ENCODE data around the gene CPNE6. TPM values are rescaled to one million over a fixed set of nuclear protein-coding genes. Genes with fewer than 3 reads are reported as not detected.

Gene CPNE6
- total and polyA plus RNA-seq, 2 donors (not counting 1 experiment from before 2014, with no cell fraction given) = not detected

DNA sequence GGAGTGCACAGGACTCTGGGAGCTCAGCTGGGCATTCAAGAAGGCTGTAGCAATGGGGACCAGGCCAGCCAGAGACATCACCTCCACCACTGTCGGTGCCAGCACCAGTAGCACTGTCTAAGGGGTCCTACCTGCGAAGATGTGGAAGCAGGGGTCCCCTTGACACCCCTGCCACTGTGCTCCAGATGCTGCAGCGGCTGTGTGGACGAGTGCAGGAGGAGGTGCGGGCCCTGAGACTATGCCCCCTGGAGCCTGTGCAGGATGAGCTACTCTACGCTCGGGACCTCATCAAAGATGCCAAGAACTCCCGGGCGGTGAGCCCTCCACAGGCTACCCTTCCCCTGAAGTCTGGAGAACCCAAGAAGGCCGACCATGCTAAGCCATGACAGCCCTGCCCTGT lies 10.9 kb upstream of the CPNE6 start:
- H3K4me1 ChIP-seq (ENCODE audit: control insufficient read depth in 2 of 2, insufficient read depth in 2 of 2, low read length in 2 of 2) = no peaks in the 10 kb centered on the region
- no peaks in the 10 kb centered on the region for H4K20me1 ChIP-seq (ENCODE audit: control insufficient read depth, insufficient read depth, low read length, poor library complexity, severe bottlenecking)
- no peaks in the 10 kb centered on the region for H3K4me1 Mint-ChIP-seq
- no peak for ATAC-seq (ENCODE audit: low read depth)
- no peak overlapping the region for H3K4me3 Mint-ChIP-seq
- WGBS (ENCODE audit: insufficient coverage) = 92% methylated on average over 9 of the region's 10 CpGs
- no peaks in the 10 kb centered on the region for H3K9me3 Mint-ChIP-seq (ENCODE audit: insufficient read depth)
- peaks cover 0 to 2% (median 0%) of the 10 kb centered on the region in 3 donors for H3K9me3 ChIP-seq (ENCODE audit: control extremely low read depth in 1 of 3, control insufficient read depth in 2 of 3, insufficient read depth in 1 of 3, low read length in 2 of 3)
- ChIA-PET POLR2A (interaction anchor here (1.4 kb wide), 1 partner anchor 20 kb away, joined by 3 read pairs; no protein-coding TSS in a partner anchor), CTCF (interaction anchor here (1.1 to 14.5 kb wide), 4 partner anchors 30 to 100 kb away, joined by 3 to 220 read pairs (median 10); partner anchors contain the start of genes IRF9 and PCK2)
- intact Hi-C loops (cut with micrococcal nuclease) = no loop called here
- H3K4me2 ChIP-seq (replicated peaks; ENCODE audit: low read depth, low read length, poor library complexity, severe bottlenecking) = no peak overlapping the region
- DNase-seq = no peak
- no peaks in the 10 kb centered on the region for H3K36me3 ChIP-seq (replicated peaks in 1 of 2; ENCODE audit: control extremely low read depth in 1 of 2, control insufficient read depth in 1 of 2, extremely low read depth in 1 of 2, insufficient read depth in 2 of 2, low read length in 1 of 2)
- no peaks in the 10 kb centered on the region for H3K79me2 ChIP-seq (ENCODE audit: control insufficient read depth, insufficient read depth, low read length)
- no peak for TF ChIP-seq EZH2 (IDR thresholded peaks at IDR 0.05; ENCODE audit: borderline replicate concordance, insufficient read depth, low read depth, low read length, poor library complexity, severe bottlenecking)
- TF ChIP-seq, protein P1, sequence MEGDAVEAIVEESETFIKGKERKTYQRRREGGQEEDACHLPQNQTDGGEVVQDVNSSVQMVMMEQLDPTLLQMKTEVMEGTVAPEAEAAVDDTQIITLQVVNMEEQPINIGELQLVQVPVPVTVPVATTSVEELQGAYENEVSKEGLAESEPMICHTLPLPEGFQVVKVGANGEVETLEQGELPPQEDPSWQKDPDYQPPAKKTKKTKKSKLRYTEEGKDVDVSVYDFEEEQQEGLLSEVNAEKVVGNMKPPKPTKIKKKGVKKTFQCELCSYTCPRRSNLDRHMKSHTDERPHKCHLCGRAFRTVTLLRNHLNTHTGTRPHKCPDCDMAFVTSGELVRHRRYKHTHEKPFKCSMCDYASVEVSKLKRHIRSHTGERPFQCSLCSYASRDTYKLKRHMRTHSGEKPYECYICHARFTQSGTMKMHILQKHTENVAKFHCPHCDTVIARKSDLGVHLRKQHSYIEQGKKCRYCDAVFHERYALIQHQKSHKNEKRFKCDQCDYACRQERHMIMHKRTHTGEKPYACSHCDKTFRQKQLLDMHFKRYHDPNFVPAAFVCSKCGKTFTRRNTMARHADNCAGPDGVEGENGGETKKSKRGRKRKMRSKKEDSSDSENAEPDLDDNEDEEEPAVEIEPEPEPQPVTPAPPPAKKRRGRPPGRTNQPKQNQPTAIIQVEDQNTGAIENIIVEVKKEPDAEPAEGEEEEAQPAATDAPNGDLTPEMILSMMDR (IDR thresholded peaks at IDR 0.05) = no peak
- no peak overlapping the region for H3K4me3 ChIP-seq (ENCODE audit: control extremely low read depth in 1 of 5, extremely low read depth in 1 of 5, insufficient read depth in 1 of 5, low read depth in 2 of 5, low read length in 4 of 5)
- H3K27ac ChIP-seq (ENCODE audit: low read length in 2 of 2) = no peak overlapping the region
- peaks cover 0 to 6% (median 0%) of the 10 kb centered on the region in 4 experiments for H3K27me3 ChIP-seq (replicated peaks in 1 of 4; ENCODE audit: control extremely low read depth in 1 of 4, control insufficient read depth in 3 of 4, insufficient read depth in 4 of 4, low read length in 3 of 4)
- no peak overlapping the region for H2AFZ ChIP-seq (ENCODE audit: insufficient read depth, low read depth, low read length, poor library complexity, severe bottlenecking)
- H3K27me3 Mint-ChIP-seq = no peaks in the 10 kb centered on the region
- H3K27ac Mint-ChIP-seq = no peak overlapping the region
- no peak overlapping the region for H3K9ac ChIP-seq (ENCODE audit: low read length)

DNA sequence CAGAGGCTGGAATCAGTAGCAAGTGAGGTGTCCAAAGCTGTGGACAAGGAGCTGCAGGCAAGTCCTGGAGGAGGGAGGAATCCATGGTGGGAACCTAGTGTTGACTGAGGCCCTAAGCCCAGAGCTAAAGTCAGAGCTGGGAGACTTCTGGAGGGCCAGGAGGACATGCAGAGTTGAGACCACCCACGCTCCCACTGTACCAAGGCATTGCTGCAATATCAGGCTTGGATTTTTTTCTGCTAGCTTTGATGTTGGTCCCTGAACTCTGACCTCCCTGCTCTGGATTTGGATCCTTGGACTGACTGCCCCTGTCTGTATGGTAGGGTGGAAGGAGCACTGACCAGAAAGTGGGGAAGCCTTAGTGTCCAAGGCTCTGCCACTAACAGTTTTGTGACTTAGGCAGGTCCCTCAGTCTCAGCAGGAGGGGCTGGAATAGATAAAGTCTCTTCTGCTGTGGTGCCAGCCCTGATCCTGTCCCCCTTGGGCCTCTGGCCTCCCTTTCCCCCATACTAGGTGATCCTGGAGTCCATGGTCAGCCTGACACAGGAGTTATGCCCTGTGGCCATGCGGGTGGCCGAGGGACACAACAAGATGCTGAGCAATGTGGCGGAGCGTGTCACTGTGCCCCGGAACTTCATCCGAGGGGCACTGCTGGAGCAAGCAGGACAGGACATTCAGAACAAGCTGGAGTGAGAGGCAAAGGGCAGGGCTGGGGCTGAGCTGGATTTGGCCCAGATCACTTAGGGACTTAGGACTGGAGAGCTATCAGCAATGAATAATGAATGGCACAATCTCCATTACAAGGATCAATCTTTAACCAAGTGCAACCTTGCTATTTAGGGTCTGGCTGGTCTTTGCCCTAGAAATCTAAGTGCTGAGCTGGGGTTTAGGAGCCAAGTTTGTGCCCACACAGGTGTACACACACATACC lies 10.1 kb upstream of the CPNE6 start:
- H3K36me3 ChIP-seq (replicated peaks in 1 of 2; ENCODE audit: control extremely low read depth in 1 of 2, control insufficient read depth in 1 of 2, extremely low read depth in 1 of 2, insufficient read depth in 2 of 2, low read length in 1 of 2) = no peaks in the 10 kb centered on the region
- no peak for TF ChIP-seq EZH2 (IDR thresholded peaks at IDR 0.05; ENCODE audit: borderline replicate concordance, insufficient read depth, low read depth, low read length, poor library complexity, severe bottlenecking)
- TF ChIP-seq, protein P1 (IDR thresholded peaks at IDR 0.05) = no peak
- H3K9me3 ChIP-seq (ENCODE audit: control extremely low read depth in 1 of 3, control insufficient read depth in 2 of 3, insufficient read depth in 1 of 3, low read length in 2 of 3) = no peaks in the 10 kb centered on the region
- no peak overlapping the region for H3K4me3 ChIP-seq (ENCODE audit: control extremely low read depth in 1 of 5, extremely low read depth in 1 of 5, insufficient read depth in 1 of 5, low read depth in 2 of 5, low read length in 4 of 5)
- WGBS (ENCODE audit: insufficient coverage) = 99% methylated on average over 7 of the region's 7 CpGs
- no peaks in the 10 kb centered on the region for H3K27me3 ChIP-seq (replicated peaks in 1 of 4; ENCODE audit: control extremely low read depth in 1 of 4, control insufficient read depth in 3 of 4, insufficient read depth in 4 of 4, low read length in 3 of 4)
- Mint-ChIP-seq H3K9me3 (ENCODE audit: insufficient read depth) (no peaks in the 10 kb centered on the region), H3K27ac (no peak overlapping the region), H3K27me3 (no peaks in the 10 kb centered on the region), H3K4me3 (no peak overlapping the region), H3K4me1 (no peaks in the 10 kb centered on the region)
- no peak for DNase-seq
- no peaks in the 10 kb centered on the region for H3K79me2 ChIP-seq (ENCODE audit: control insufficient read depth, insufficient read depth, low read length)
- ATAC-seq (ENCODE audit: low read depth) = no peak
- H2AFZ ChIP-seq (ENCODE audit: insufficient read depth, low read depth, low read length, poor library complexity, severe bottlenecking) = no peak overlapping the region
- H3K4me2 ChIP-seq (replicated peaks; ENCODE audit: low read depth, low read length, poor library complexity, severe bottlenecking) = no peak overlapping the region
- H3K9ac ChIP-seq (ENCODE audit: low read length) = no peak overlapping the region
- no peak overlapping the region for H3K27ac ChIP-seq (ENCODE audit: low read length in 2 of 2)
- ChIA-PET CTCF (interaction anchor here (1.1 to 14.5 kb wide), 5 partner anchors 29 to 100 kb away, joined by 3 to 220 read pairs (median 9); partner anchors contain the start of genes IRF9 and PCK2), POLR2A (interaction anchor here (1.4 kb wide), 1 partner anchor 19 kb away, joined by 3 read pairs; no protein-coding TSS in a partner anchor)
- H3K4me1 ChIP-seq (ENCODE audit: control insufficient read depth in 2 of 2, insufficient read depth in 2 of 2, low read length in 2 of 2) = no peaks in the 10 kb centered on the region
- H4K20me1 ChIP-seq (ENCODE audit: control insufficient read depth, insufficient read depth, low read length, poor library complexity, severe bottlenecking) = no peaks in the 10 kb centered on the region
- intact Hi-C loops (cut with micrococcal nuclease) = no loop called here

Data from B cell (primary cell).